Lung (tissue), 12 donors: ENCODE results near the gene FHAD1. TPM values are rescaled to one million over a fixed set of nuclear protein-coding genes. Genes with fewer than 3 reads are reported as not detected.

ENCODE experiments used
- ATAC-seq: fragments of 200-7000 bp; cut with Tn5 transposase; one replicate; pipeline ENCODE4 v1.9.1; 2020; ENCODE audit warnings: moderate number of reproducible peaks; ENCODE audit not compliant: insufficient read depth, low FRiP score
- DNase-seq, 3 donors: peaks; one replicate each; pipeline ENCODE4 v3.0.0-alpha.2; 2013 to 2017
- H3K27ac ChIP-seq, 2 donors: one replicate each; pipeline ENCODE4 v1.5.1; 2013; ENCODE audit warnings: mild to moderate bottlenecking in 2 of 2, moderate library complexity in 2 of 2, control low read depth in 1 of 2, inconsistent platforms in 1 of 2, low read depth in 1 of 2, low read length in 1 of 2
- H3K27me3 ChIP-seq, 3 donors: one replicate each; pipeline ENCODE4 v1.5.1; 2013; ENCODE audit warnings: low read length in 2 of 3; ENCODE audit not compliant: control insufficient read depth in 3 of 3, insufficient read depth in 3 of 3
- H3K36me3 ChIP-seq, 4 donors: one replicate each; pipeline ENCODE4 v1.5.1; 2013; ENCODE audit warnings: low read length in 4 of 4, mild to moderate bottlenecking in 1 of 4, moderate library complexity in 1 of 4; ENCODE audit not compliant: control insufficient read depth in 4 of 4, insufficient read depth in 4 of 4
- H3K4me1 ChIP-seq, 5 donors: one replicate each; pipeline ENCODE4 v1.5.1; 2013; ENCODE audit warnings: low read length in 5 of 5, mild to moderate bottlenecking in 2 of 5, moderate library complexity in 1 of 5; ENCODE audit not compliant: control insufficient read depth in 5 of 5, insufficient read depth in 5 of 5
- H3K4me3 ChIP-seq: one replicate; pipeline ENCODE4 v1.5.1; 2013; ENCODE audit warnings: mild to moderate bottlenecking, control low read depth, moderate library complexity
- H3K9ac ChIP-seq, 2 donors: one replicate each; pipeline ENCODE4 v1.5.1; 2013; ENCODE audit warnings: low read length in 2 of 2, control low read depth in 1 of 2; ENCODE audit not compliant: insufficient read depth in 1 of 2
- H3K9me3 ChIP-seq, 4 donors: one replicate each; pipeline ENCODE4 v1.5.1; 2013; ENCODE audit warnings: low read length in 3 of 4, mild to moderate bottlenecking in 1 of 4, moderate library complexity in 1 of 4; ENCODE audit not compliant: control insufficient read depth in 4 of 4, insufficient read depth in 3 of 4
- WGBS, 2 donors: extraction: QIAGEN DNeasy Blood & Tissue Kit; methylation state at CpG; one replicate each; pipeline ENCODE4 v1.1.7; 2013; 5-methylcytosine and 5-hydroxymethylcytosine counted together
- polyA plus RNA-seq, 2 donors: library from polyadenylated mRNA; stranded (reverse); fragments of 200-250 nt; gene quantifications; one replicate each; pipeline ENCODE4 v1.2.1, GENCODE V29; 2013
- total RNA-seq, 2 donors: library from RNA; depleted of rRNA in 1 of 2; stranded (reverse); fragments of >200 nt in 1 of 2; gene quantifications; one replicate each; pipeline ENCODE4 v1.2.1, GENCODE V29; 2014 to 2021
- TF ChIP-seq, protein P1 (sequence below): IDR thresholded peaks from 2 replicates; pipeline ENCODE4 v1.5.1; 2012; ENCODE audit warnings: mild to moderate bottlenecking; ENCODE audit errors: control extremely low read depth, extremely low read depth
- donor health status: control.
- donor health status: control.
- donor health status: Bipolar disorder and iron deficiency.
- donor health status: healthy.
- donor health status: DM: yes; HTN: yes; CAD: no.

FHAD1 gene
- total and polyA plus RNA-seq, 4 donors = 4.4 to 25.9 (median 9.2) TPM

DNA sequence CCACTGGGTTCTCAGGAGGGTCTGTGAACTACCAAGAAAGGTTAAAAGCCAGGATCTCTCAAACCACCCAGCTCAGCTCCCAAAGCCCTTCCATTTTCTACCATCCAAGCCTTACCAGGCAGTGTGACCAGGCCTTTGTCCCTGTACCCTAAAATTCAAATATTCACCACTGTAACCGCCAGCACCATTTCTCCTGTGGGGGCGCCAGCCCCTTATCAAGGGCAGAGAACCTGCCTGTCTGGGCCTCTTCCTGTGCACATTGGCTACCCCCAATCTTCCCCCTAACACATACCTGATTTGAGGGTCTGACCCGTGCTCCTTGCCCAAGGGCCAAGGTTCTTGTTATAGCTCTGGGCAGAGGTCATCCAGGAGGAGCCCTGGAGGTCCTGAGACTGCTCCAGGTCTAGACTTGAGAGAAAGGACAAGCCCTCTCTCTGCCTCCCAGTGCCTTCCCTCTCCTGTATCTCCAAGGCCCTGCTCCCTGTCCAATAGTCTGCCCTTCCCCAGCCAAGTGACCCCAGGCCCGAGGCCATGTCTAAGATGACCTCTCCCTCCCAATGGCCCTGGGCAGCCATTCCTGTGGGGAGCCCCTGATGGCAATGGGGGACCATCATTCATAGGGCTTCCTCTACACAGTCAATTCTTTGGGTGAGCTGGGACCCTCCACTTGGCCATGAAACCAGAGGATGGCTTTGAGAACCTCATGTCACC lies 78.5 kb downstream of the FHAD1 start:
- 93 to 94% methylated on average over 4 of the region's 4 CpGs for WGBS, 2 donors

DNA sequence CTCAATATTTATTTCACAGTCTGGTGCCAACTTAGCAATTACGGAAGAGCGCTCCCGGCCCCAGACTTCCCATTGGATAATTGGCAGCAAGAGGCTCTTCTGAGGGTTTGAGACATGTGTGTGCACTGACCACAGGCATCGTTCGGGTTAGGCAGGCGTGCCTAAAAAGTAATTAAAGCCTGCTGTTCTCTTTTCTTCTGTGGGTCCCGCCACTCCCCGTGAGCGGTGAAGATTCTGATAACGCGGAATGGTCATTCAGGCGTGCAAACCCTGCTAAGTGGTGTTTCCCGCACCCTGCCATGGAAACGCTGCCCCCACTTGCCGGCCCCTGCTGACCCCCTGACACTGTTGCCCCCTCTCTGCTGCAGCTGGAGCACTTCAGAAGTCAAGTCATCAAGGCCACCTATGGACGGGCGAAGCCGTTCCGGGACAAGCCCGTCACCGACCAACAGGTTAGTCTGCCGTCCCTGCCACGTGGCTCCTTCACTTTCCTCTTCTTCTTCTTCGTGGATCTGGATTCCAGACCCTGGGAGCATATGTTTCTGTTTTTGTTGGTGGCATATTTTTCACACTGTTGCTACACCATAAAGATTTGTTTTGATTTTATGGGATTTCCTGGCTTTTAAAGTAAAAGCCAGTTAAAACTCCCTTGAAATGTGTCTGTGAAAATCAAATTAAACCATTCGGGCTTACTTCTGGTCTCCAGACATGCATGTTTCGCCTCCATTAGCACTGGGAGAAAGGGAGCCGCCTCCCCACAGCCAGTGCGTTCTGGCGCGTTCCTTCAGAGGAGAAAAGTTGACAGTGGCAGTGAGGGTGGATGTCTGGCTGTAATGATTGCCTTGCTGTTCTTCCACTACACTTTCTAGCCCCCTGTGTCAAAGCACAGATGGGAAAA lies 79.9 kb downstream of the FHAD1 start:
- Histone ChIP-seq H3K27ac (no peak overlapping the region), H3K9ac (no peak overlapping the region), H3K4me3 (no peak overlapping the region), H3K27me3 (no peaks in the 10 kb centered on the region), H3K9me3 (no peaks in the 10 kb centered on the region), H3K4me1 (peaks cover 0 to 43% (median 23%) of the 10 kb centered on the region in 5 donors), H3K36me3 (no peaks in the 10 kb centered on the region)
- TF ChIP-seq, protein P1, sequence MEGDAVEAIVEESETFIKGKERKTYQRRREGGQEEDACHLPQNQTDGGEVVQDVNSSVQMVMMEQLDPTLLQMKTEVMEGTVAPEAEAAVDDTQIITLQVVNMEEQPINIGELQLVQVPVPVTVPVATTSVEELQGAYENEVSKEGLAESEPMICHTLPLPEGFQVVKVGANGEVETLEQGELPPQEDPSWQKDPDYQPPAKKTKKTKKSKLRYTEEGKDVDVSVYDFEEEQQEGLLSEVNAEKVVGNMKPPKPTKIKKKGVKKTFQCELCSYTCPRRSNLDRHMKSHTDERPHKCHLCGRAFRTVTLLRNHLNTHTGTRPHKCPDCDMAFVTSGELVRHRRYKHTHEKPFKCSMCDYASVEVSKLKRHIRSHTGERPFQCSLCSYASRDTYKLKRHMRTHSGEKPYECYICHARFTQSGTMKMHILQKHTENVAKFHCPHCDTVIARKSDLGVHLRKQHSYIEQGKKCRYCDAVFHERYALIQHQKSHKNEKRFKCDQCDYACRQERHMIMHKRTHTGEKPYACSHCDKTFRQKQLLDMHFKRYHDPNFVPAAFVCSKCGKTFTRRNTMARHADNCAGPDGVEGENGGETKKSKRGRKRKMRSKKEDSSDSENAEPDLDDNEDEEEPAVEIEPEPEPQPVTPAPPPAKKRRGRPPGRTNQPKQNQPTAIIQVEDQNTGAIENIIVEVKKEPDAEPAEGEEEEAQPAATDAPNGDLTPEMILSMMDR = no peak
- 52 to 77% methylated on average over 30 of the region's 30 CpGs for WGBS, 2 donors
- peak; percentile 43 to 53 (median 46) for DNase-seq
- ATAC-seq = no peak

More for the DNA sequence above, 78.5 kb downstream of the FHAD1 start:
- ATAC-seq (no peak), DNase-seq (no peak)
- H3K9ac ChIP-seq = no peak overlapping the region
- peaks cover 0 to 43% (median 23%) of the 10 kb centered on the region in 5 donors for H3K4me1 ChIP-seq
- H3K27ac ChIP-seq = no peak overlapping the region
- H3K36me3 ChIP-seq = no peaks in the 10 kb centered on the region
- H3K9me3 ChIP-seq = no peaks in the 10 kb centered on the region
- no peak overlapping the region for H3K4me3 ChIP-seq
- no peaks in the 10 kb centered on the region for H3K27me3 ChIP-seq
- TF ChIP-seq, protein P1 = no peak

DNA sequence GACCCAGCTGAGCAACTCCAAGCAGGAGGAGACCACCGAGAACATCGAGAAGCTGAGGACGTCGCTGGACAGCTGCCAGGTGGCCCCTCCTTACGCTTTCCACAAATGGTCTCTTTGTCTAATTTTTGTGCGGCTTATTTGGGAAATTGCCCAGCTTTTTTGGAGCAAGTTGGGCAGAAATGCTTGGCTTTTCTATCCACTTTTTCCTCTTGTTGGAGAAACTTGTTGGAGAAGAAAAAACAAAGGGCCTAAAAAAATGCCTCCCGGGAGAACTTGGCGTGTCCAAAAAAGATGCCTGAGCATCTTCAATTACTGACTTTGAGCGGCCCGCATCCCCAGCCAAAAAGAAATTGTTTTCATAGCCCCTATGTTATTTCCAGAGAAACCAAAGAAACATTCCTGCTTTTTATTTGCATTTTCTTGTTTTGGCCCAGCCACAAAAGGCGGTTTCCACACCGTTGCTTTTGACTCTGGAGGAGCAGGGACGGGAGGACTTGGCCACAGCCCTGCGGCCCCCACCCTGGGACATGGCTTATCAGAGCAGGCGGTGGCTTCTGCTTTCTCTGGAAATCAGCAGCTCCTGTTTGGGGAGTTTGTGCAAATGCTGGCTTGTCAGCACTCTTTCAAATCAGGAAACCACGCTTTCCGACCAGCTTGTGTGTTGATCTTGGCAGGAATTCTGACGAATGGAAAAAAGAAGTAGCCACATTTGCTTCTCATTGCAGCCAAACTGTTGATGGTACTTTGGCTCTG lies 81.5 kb downstream of the FHAD1 start:
- 28 to 42% methylated on average over 18 of the region's 18 CpGs for WGBS, 2 donors

More for the DNA sequence above, 81.5 kb downstream of the FHAD1 start:
- Histone ChIP-seq H3K4me1 (peaks cover 0 to 43% (median 23%) of the 10 kb centered on the region in 5 donors), H3K27ac (no peak overlapping the region), H3K9ac (no peak overlapping the region), H3K36me3 (no peaks in the 10 kb centered on the region), H3K27me3 (no peaks in the 10 kb centered on the region), H3K4me3 (no peak overlapping the region), H3K9me3 (no peaks in the 10 kb centered on the region)
- no peak for ATAC-seq
- peak; percentile 84 to 94 (median 94) for DNase-seq
- TF ChIP-seq, protein P1 = no peak
